Motor neuron (in vitro differentiated cells): ENCODE results near the gene PLAAT5. TPM values are rescaled to one million over a fixed set of nuclear protein-coding genes. Genes with fewer than 3 reads are reported as not detected.
"Not testable (repeated sequence)": the region's sequence is repeated elsewhere in the genome, so short reads cannot be mapped to it uniquely, and the experiment has no call there.

ENCODE experiments used
- ATAC-seq, 8 experiments: fragments of 200-7000 bp; cut with Tn5 transposase; replicated peaks in 6 of 8; 2 replicates each; pipeline ENCODE4 v1.8.0; 2021; ENCODE audit warnings: mild to moderate bottlenecking in 8 of 8, moderate library complexity in 8 of 8
- H3K27ac ChIP-seq, 2 donors: fragments of 250-450 bp; sonication (Bioruptor Pico); 2 replicates each; pipeline ENCODE4 v1.9.0; 2021; ENCODE audit warnings: antibody characterized with exemption in 2 of 2, mild to moderate bottlenecking in 2 of 2, moderate library complexity in 1 of 2
- H3K4me1 ChIP-seq, 2 donors: fragments of 250-450 bp; sonication (Bioruptor Pico); replicated peaks in 1 of 2; 2 replicates each; pipeline ENCODE4 v1.6.1; 2021; ENCODE audit warnings: antibody characterized with exemption in 2 of 2, mild to moderate bottlenecking in 2 of 2, moderate library complexity in 1 of 2
- H3K4me3 ChIP-seq, 5 donors: fragments of 250-450 bp; sonication (Bioruptor Pico); 2 replicates each; pipeline ENCODE4 v1.9.0; 2021; ENCODE audit warnings: antibody characterized with exemption in 5 of 5, mild to moderate bottlenecking in 5 of 5, moderate library complexity in 4 of 5
- WGBS, 10 experiments: fragments of 450-650 bp; shearing (Covaris generic); methylation state at CpG; one replicate each; pipeline ENCODE4 v1.0.0; 2022; 5-methylcytosine and 5-hydroxymethylcytosine counted together
- in situ Hi-C, 9 experiments: fragments of 400-800 bp; cut with MboI; loops; one replicate each; pipeline ENCODE4 v1.15.0; 2021; ENCODE audit warnings: low sequenced_read_pairs in 9 of 9, low pct_unique_long_range_greater_than_20kb in 2 of 9; ENCODE audit not compliant: unreplicated experiment in 9 of 9
- total RNA-seq, 8 experiments: library from RNA; unstranded; fragments of 300-600 nt; gene quantifications; 2 replicates each; pipeline versions ENCODE4 v1.2.3 to v1.2.4, GENCODE V29; 2022

Gene PLAAT5
- total RNA-seq, 8 experiments from 2014 or later: 0.31 to 11.0 (median 0.89) TPM; not detected in 2

DNA sequence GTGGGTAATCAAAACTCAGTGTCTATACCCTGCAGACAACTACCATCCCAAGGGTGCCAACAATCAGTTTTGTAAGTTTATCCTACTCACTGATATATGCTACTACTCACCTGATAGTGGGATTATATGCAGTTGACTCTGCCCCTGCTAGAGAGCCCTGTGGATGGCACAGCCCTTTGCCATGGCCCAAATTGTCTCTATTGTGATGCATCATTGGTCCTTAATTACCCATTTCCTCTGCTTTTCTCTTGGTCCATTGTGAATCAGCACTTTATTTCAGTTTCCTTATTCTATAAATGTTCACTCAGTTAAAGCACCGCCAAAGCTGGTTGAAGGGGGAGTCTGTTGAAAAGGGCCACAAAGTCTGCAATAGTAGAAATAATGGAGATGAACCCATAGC is 42.3 kb downstream of the PLAAT5 start:
- no peak overlapping the region for H3K27ac ChIP-seq
- ATAC-seq: no peak
- WGBS, 10 experiments: 0 to 57% (median 8%) methylated on average over 1 of the region's 1 CpG; no CpG with 5 or more reads in 5 of the 10 experiments
- no peak overlapping the region for H3K4me3 ChIP-seq
- in situ Hi-C loops: no loop called here
- H3K4me1 ChIP-seq: no peaks in the 10 kb centered on the region

DNA sequence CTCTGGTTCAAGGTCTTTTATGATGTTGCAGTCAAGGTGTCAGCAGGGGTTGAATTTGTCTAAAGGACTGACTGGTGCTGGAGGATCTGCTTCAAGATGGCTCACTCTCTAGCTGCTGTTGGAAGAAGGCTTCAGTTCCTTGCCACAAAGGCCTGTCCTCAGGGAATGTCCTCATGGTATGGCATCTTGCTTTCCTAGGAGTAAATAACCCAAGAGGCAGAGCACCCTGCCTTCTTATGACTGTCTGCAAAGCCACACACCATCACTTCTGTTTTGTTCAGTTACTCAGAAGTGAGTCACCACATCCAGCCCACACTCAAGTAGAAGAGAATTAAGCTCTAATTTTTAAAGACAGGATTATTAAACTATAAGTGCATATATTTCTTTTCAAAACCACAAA is 45.2 kb downstream of the PLAAT5 start:
- in situ Hi-C loops: no loop called here
- peak in 2 of 8 experiments; percentile 55 to 62 for ATAC-seq
- no peak overlapping the region for H3K27ac ChIP-seq

DNA sequence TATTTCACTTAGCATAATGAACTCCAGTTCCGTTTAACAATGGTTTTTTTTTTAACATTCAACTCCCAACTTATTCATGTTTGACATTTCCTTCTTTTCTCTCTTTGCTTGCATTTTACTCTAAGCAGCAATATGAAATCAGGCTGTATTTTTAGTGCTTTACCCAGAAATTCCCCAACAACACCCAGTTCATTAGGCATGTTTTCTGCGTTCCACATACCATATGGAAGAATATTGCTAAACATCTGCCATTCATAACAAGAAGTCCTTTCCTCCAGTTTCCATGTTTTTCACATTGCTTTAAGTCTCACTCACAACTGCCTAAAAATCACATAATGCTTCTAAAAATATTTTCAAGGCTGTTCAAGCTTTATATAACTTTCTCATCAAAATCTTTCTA is 45.8 kb downstream of the PLAAT5 start:
- in situ Hi-C loops: no loop called here
- ATAC-seq: peak in 3 of 8 experiments; percentile 29 to 81 (median 65)
- H3K27ac ChIP-seq: no peak overlapping the region
- H3K4me3 ChIP-seq: no peak overlapping the region
- 0 to 100% (median 77%) methylated on average over 1 to 2 of the region's 2 CpGs for WGBS, 10 experiments
- no peaks in the 10 kb centered on the region for H3K4me1 ChIP-seq

More for the DNA sequence above, 45.2 kb downstream of the PLAAT5 start:
- no peak overlapping the region for H3K4me3 ChIP-seq
- no peaks in the 10 kb centered on the region for H3K4me1 ChIP-seq

GRCh38 chr11:63444160-63444559 is 46.8 kb downstream of the PLAAT5 start:
- WGBS, 10 experiments: 29 to 86% (median 67%) methylated on average over 1 to 2 of the region's 2 CpGs; no CpG with 5 or more reads in 1 of the 10 experiments
- no peak for ATAC-seq
- Histone ChIP-seq H3K4me1 (no peaks in the 10 kb centered on the region), H3K4me3 (no peak overlapping the region), H3K27ac (no peak overlapping the region)
- in situ Hi-C loops: no loop called here

DNA sequence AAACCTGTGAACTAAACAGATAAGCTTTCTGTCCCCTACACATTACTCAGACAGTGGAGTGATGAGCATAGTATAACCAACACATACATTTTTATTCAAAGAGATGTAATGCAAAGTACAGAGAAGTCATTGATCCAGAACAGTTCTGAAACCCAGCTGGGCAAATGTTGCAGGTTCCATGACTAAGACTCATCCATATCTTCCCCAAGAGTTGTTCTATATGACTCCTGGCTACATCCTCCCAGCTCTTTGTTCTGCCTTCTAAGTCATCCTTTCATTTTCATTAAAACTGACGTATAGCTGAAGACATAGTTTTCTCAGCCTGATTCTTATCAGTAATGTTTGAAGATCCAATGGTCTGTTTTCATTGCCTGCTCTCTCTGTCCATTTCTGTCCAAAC is 47.3 kb downstream of the PLAAT5 start:
- Histone ChIP-seq H3K27ac (no peak overlapping the region), H3K4me3 (no peak overlapping the region), H3K4me1 (no peaks in the 10 kb centered on the region)
- in situ Hi-C loops: no loop called here
- 11 to 100% (median 71%) methylated on average over 1 of the region's 1 CpG; no CpG with 5 or more reads in 5 of the 10 experiments for WGBS, 10 experiments
- ATAC-seq: no peak

DNA sequence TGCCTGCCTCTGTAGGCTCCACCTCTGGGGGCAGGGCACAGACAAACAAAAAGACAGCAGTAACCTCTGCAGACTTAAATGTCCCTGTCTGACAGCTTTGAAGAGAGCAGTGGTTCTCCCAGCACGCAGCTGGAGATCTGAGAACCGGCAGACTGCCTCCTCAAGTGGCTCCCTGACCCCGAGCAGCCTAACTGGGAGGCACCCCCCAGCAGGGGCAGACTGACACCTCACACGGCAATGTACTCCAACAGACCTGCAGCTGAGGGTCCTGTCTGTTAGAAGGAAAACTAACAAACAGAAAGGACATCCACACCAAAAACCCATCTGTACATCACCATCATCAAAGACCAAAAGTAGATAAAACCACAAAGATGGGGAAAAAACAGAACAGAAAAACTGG is 55.1 kb downstream of the PLAAT5 start:
- in situ Hi-C loops, H3K27ac ChIP-seq, ATAC-seq, H3K4me1 ChIP-seq, H3K4me3 ChIP-seq: not testable (repeated sequence)
- 20% methylated on average over 1 of the region's 4 CpGs; no CpG with 5 or more reads in 9 of the 10 experiments for WGBS, 10 experiments

DNA sequence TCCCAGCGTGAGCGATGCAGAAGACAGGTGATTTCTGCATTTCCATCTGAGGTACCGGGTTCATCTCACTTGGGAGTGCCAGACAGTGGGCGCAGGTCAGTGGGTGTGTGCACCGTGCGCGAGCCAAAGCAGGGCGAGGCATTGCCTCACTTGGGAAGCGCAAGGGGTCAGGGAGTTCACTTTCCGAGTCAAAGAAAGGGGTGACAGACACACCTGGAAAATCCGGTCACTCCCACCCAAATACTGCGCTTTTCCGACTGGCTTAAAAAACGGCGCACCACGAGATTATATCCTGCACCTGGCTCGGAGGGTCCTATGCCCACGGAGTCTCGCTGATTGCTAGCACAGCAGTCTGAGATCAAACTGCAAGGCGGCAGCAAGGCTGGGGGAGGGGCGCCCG is 55.6 kb downstream of the PLAAT5 start:
- in situ Hi-C loops: not testable (repeated sequence)
- WGBS, 10 experiments: 83 to 93% (median 86%) methylated on average over 3 to 13 of the region's 22 CpGs; no CpG with 5 or more reads in 7 of the 10 experiments

DNA sequence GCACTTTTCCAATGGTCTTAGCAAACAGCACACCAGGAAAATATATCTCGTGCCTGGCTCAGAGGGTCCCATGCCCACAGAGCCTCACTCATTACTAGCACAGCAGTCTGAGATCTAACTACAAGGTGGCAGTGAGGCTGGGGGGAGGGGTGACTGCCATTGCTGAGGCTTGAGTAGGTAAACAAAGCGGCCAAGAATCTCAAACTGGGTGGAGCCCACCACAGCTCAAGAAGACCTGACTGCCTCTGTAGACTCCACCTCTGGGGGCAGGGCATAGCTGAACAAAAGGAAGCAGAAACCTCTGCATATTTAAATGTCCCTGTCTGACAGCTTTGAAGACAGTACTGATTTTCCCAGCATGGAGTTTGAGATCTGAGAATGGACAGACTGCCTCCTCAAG is 60.2 kb downstream of the PLAAT5 start:
- in situ Hi-C loops, H3K4me1 ChIP-seq, H3K4me3 ChIP-seq, ATAC-seq, H3K27ac ChIP-seq: not testable (repeated sequence)
- 29 to 88% (median 70%) methylated on average over 1 to 2 of the region's 2 CpGs; no CpG with 5 or more reads in 4 of the 10 experiments for WGBS, 10 experiments

More for the DNA sequence above, 55.6 kb downstream of the PLAAT5 start:
- H3K27ac ChIP-seq, H3K4me1 ChIP-seq, ATAC-seq, H3K4me3 ChIP-seq: not testable (repeated sequence)

DNA sequence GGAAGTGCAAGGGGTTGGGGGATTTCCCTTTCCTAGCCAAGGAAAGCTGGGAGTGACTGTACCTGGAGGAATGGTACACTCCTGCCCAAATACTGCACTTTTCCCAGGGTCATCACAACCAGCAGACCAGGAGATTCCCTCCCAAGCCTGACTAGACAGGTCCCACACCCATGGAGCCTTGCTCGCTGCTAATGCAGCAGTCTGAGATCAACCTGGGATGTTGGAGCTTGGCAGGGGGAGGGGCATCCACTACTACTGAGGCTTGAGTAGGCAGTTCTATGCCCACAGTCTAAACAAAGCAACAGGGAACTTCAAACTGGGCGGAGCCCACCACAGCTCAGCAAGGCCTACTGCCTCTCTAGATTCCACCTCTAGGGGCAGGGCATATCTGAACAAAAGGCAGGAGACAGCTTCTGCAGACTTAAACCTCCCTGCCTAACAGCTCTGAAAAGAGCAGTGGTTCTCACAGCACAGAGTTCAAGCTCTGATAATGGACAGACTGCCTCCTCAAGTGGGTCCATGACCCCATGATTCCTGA is 62.9 kb downstream of the PLAAT5 start:
- in situ Hi-C loops: no loop called here

DNA sequence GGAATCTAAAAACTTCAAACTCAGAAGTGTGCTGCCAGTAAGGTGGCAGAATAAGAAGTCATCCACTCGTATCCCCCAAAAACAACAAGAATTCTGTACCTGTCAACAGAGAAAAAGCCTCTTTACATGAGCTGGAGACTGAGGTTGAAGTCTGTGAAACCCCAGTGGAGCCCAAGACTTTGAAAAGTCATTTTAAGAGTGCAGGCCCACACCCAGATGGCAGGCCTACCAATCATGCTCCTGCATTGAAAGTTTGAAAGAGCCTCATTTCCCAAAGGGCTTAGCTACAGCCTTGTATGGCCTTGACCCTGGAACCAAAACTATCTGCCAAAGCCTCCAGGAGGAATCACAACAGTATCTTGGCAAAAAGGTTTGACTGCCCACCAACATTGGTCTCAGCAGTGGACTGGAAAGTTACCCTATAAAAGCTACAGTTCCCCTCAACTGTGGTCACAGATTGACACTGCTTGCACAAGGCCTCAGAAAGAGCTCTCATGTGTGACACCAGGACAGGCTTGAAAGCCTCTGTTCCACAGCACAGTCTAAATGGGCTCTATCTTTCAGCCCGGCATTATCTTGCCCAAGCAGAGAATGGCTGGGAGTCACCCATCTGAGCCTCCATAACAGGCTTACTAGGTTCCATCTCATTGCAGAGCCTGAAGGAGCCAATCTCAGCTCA is 73.7 kb downstream of the PLAAT5 start:
- ATAC-seq: no peak
- Histone ChIP-seq H3K4me1 (no peaks in the 10 kb centered on the region), H3K27ac (no peak overlapping the region), H3K4me3 (no peak overlapping the region)
- 0 to 100% (median 63%) methylated on average over 1 to 2 of the region's 2 CpGs; no CpG with 5 or more reads in 4 of the 10 experiments for WGBS, 10 experiments
- in situ Hi-C loops: no loop called here

More for the DNA sequence above, 62.9 kb downstream of the PLAAT5 start:
- Histone ChIP-seq H3K4me1 (no peaks in the 10 kb centered on the region), H3K4me3 (no peak overlapping the region), H3K27ac (no peak overlapping the region)
- WGBS, 10 experiments: 0 to 100% (median 69%) methylated on average over 1 to 2 of the region's 2 CpGs; no CpG with 5 or more reads in 4 of the 10 experiments
- ATAC-seq: peak in 2 of 8 experiments; percentile 15 to 28

Other genes with a start within 250 kb of the PLAAT5 start
- gene SLC22A25, start 247.6 kb downstream of the PLAAT5 start, total RNA-seq: under 1 TPM in 3 of 8 experiments, not detected in 5; 0.05 to 0.13 (median 0.10) TPM
- gene SLC22A9, start 121.4 kb downstream of the PLAAT5 start, total RNA-seq: under 1 TPM in 2 of 8 experiments, not detected in 6; 0.14 to 0.25 TPM
- under 1 TPM in 2 of 8 experiments, not detected in 6; 0.13 to 0.36 TPM for gene LGALS12, start 14.9 kb upstream of the PLAAT5 start, total RNA-seq
- 100 to 1,000 TPM in 2 of 8 experiments, 10 to 100 TPM in 2, under 1 TPM in 2, not detected in 2; 0.58 to 655 (median 64.3) TPM for gene PLAAT4, start 45.6 kb upstream of the PLAAT5 start, total RNA-seq
- 1 to 10 TPM in 1 of 8 experiments, under 1 TPM in 2, not detected in 5; 0.29 to 1.3 (median 0.50) TPM for gene PLAAT2, start 72.2 kb upstream of the PLAAT5 start, total RNA-seq
- 10 to 100 TPM in 7 of 8 experiments, 1 to 10 TPM in 1; 4.4 to 69.5 (median 21.0) TPM for gene PLAAT3, start 123.3 kb upstream of the PLAAT5 start, total RNA-seq
- 10 to 100 TPM in 4 of 8 experiments, 1 to 10 TPM in 4; 5.1 to 56.4 (median 11.6) TPM for gene ATL3, start 180.2 kb upstream of the PLAAT5 start, total RNA-seq
- gene RTN3, start 190.3 kb upstream of the PLAAT5 start, total RNA-seq: 100 to 1,000 TPM in 7 of 8 experiments, 10 to 100 TPM in 1; 71.9 to 296 (median 224) TPM